Femur (tissue), 1 donor: ENCODE measurements around the gene GTPBP6.
A peak's percentile ranks its signal among the peaks of the same experiment; 100 is the strongest.
"Not testable (repeated sequence)": the region's sequence is repeated elsewhere in the genome, so short reads cannot be mapped to it uniquely, and the experiment has no call there.

ENCODE experiments used
- DNase-seq: peaks from one replicate; pipeline ENCODE4 v3.0.0-alpha.2; 2017

GTPBP6 gene

DNA sequence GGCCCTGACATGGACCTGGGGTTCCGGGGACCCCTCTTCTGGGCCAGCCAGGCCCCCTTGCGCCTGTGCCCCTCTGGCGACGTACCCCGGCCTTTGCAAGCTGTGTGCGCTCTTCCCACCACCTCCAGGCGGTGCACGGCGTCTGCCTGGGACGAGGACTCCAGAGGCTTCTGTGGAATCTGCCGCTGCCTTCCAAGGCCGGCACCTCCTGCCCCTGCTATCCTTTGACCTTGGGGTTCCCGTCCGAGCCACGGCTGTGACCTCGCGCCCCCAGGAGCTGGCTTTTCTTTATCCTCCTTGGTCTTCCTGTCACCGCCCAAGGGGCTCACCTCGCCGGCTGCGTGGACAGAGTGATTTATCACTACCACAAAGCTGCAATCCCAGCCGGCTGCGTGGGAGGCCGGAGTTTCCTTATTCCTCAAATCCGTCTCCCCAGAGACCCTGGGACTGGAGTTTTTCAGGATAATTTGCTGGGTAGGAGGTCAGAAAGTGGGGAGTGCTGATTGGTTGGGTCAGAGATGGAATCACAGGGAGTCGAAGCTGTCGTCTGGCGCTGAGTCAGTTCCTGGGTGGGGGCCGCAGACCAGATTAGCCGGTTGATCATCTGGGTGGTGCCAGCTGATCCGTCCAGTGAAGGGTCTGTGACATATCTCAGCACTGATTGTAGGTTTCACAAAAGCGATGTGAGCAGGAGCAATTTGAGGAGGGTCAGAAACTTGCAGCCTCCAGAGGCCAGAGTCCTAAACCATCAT is 57.3 kb downstream of the GTPBP6 start:
- no peak for DNase-seq

DNA sequence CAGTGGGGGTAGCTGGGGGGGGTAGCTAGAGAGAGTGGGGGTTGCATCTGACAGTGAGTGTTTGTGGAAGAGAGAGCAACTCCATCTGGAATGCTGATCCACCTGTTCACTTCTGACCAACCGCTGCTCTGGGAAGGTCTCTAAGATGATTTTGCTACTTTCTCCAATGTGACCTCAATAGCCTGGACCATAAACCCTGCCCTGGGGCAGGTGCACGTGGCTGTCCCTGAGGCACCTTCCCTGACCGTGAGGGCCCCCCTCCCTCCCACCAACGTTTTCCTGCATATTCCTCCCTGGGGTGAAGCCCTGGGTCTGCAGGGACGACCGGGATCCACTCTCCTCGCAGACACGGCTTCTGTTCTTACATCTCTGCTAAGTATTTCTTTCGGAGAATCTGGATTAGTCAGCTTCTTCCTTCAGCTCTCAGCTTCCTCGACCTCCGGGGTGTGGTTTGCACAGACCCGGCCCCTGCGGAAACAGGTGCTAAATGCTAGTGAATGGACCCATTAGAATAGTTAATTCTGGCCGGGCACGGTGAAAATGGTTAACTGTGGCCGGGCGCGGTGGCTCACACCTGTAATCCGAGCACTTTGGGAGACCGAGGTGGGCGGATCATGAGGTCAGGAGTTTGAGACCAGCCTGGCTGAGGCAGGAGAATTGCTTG is 58.8 kb downstream of the GTPBP6 start:
- peak; percentile 14 for DNase-seq

DNA sequence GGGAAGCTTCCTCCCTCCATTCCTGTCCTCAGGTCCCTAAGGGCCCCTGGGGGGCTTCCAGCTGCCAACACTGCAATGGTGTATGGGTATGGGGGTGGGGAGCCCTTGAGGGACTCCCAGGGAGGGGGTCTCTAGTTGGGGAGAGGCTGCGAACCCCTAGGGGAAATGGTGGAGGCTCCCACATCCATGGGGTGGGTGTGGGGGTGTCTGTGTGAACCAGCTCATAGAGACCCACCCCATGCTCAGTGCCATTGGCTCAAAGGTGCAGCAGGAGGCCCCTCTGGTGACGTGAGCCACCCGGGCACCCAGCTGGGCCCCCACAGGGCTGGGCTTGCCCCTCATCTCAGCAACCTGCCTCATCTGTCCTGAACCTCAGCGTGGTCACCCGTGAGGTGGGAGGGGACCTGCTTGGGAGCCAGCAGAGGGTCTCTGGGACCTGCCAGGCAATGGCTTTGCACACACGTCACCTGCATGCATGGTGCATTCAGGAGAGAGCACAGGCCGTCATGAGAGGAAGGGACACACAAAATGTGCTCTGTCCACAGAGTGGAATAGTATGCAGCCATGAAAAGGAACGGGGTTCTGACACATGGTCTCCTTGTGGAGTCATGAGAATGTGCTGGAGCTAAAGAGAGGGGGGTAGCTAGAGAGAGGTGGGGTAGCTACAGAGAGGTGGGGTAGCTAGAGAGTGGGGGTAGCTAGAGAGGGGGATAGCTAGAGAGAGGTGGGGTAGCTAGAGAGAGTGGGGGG is 60.1 kb downstream of the GTPBP6 start:
- peak; percentile 5 for DNase-seq

GRCh38 chrX:257681-258289 is 60.8 kb downstream of the GTPBP6 start:
- DNase-seq = no peak

GRCh38 chrX:257054-257453 is 61.5 kb downstream of the GTPBP6 start:
- DNase-seq = not testable (repeated sequence)

GRCh38 chrX:255923-256331 is 62.7 kb downstream of the GTPBP6 start:
- peak; percentile 7 for DNase-seq
